Astrocyte (in vitro differentiated cells and primary cell): ENCODE results near the gene KCNN3.

ENCODE experiments used
- CTCF ChIP-seq: IDR thresholded peaks from 2 replicates; pipeline ENCODE4 v1.5.1; 2011; ENCODE audit warnings: low read depth, mild to moderate bottlenecking, inconsistent platforms, low read length, moderate library complexity; ENCODE audit not compliant: insufficient read depth
- EZH2 ChIP-seq: IDR thresholded peaks from 2 replicates; pipeline ENCODE4 v1.6.1; 2012; ENCODE audit warnings: mild to moderate bottlenecking, low read length, inconsistent platforms; ENCODE audit not compliant: insufficient read depth

GRCh38 chr1:154703170-154703569, 166.9 kb downstream of the KCNN3 start:
- no peak for TF ChIP-seq CTCF
- TF ChIP-seq EZH2: no peak
